Measurements from ENCODE around the gene DOK6. TPM values are rescaled to one million over a fixed set of nuclear protein-coding genes. Genes with fewer than 3 reads are reported as not detected.

Gene DOK6
- total RNA-seq, 2 experiments from 2014 or later = not detected

DNA sequence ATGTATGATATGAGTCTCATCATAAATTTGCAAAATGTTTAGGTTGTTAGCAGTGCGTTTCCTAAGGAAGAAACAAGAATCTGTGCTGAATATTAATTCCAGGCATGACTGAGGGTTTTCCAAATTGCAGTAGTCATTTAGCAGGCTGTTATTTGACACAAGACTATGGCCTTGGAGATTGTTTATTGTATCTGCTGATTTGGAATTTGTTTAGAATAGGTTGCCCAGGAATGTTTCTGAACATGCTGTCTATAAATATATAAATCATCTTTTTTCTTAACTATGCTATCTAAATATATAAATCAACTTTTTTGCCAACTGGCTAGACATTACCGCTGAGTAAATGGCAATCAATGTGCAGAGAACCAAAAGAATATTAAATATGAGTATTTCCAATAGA is 90.9 kb downstream of the DOK6 start:
- Histone ChIP-seq H3K4me3 (ENCODE audit: low read length) (no peak overlapping the region), H3K36me3 (ENCODE audit: insufficient read depth, low read length) (no peaks in the 10 kb centered on the region), H3K27me3 (ENCODE audit: control insufficient read depth in 1 of 2, insufficient read depth in 2 of 2, low read length in 2 of 2) (no peaks in the 10 kb centered on the region), H3K4me1 (ENCODE audit: insufficient read depth, low read length) (no peaks in the 10 kb centered on the region), H3K27ac (ENCODE audit: low read depth in 1 of 2, low read length in 2 of 2) (no peak overlapping the region), H3K9me3 (ENCODE audit: control insufficient read depth in 1 of 2, insufficient read depth in 1 of 2, low read length in 2 of 2) (peaks cover 7 to 16% of the 10 kb centered on the region in 2 experiments)
- no peak for DNase-seq
- Mint-ChIP-seq H3K36me3 (ENCODE audit: low read depth) (no peaks in the 10 kb centered on the region), H3K4me3 (no peak overlapping the region), H3K4me1 (ENCODE audit: low read depth) (no peaks in the 10 kb centered on the region), H3K9me3 (peaks cover 2% of the 10 kb centered on the region), H3K27ac (no peak overlapping the region), H3K27me3 (no peaks in the 10 kb centered on the region)
- CTCF ChIA-PET = no interaction called here
- intact Hi-C loops (cut with DNase I, micrococcal nuclease) = no loop called here
- POLR2A ChIA-PET = no interaction called here
- ATAC-seq (ENCODE audit: poor library complexity) = no peak
- TF ChIP-seq, protein P1, sequence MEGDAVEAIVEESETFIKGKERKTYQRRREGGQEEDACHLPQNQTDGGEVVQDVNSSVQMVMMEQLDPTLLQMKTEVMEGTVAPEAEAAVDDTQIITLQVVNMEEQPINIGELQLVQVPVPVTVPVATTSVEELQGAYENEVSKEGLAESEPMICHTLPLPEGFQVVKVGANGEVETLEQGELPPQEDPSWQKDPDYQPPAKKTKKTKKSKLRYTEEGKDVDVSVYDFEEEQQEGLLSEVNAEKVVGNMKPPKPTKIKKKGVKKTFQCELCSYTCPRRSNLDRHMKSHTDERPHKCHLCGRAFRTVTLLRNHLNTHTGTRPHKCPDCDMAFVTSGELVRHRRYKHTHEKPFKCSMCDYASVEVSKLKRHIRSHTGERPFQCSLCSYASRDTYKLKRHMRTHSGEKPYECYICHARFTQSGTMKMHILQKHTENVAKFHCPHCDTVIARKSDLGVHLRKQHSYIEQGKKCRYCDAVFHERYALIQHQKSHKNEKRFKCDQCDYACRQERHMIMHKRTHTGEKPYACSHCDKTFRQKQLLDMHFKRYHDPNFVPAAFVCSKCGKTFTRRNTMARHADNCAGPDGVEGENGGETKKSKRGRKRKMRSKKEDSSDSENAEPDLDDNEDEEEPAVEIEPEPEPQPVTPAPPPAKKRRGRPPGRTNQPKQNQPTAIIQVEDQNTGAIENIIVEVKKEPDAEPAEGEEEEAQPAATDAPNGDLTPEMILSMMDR (IDR thresholded peaks at IDR 0.05) = no peak

DNA sequence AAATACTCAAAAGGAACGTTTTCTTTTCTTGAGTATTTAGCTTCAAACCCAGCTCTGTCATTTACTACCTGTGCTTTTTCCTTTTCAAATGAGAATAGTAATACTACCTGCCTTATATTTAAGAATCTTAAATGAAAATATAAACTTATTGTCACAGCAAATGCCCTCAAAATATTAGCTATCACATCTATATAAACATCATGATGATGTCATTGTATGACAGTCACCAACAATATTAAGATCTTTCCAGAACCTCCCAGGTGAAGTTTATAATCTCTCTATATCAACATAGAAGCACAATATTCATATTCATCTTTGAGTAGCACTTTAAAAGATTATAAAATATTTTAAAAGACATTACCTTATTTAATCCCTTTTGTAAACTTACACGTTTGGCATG is 92.2 kb downstream of the DOK6 start:
- H3K4me1 Mint-ChIP-seq (ENCODE audit: low read depth) = no peaks in the 10 kb centered on the region
- H3K27me3 ChIP-seq (ENCODE audit: control insufficient read depth in 1 of 2, insufficient read depth in 2 of 2, low read length in 2 of 2) = no peaks in the 10 kb centered on the region
- no peaks in the 10 kb centered on the region for H3K36me3 ChIP-seq (ENCODE audit: insufficient read depth, low read length)
- no peaks in the 10 kb centered on the region for H3K27me3 Mint-ChIP-seq
- H3K27ac ChIP-seq (ENCODE audit: low read depth in 1 of 2, low read length in 2 of 2) = no peak overlapping the region
- H3K9me3 ChIP-seq (ENCODE audit: control insufficient read depth in 1 of 2, insufficient read depth in 1 of 2, low read length in 2 of 2) = peaks cover 7 to 16% of the 10 kb centered on the region in 2 experiments
- intact Hi-C loops (cut with DNase I, micrococcal nuclease) = no loop called here
- ChIA-PET POLR2A (no interaction called here), CTCF (no interaction called here)
- no peak overlapping the region for H3K4me3 Mint-ChIP-seq
- TF ChIP-seq, protein P1 (IDR thresholded peaks at IDR 0.05) = no peak
- ATAC-seq (ENCODE audit: poor library complexity) (no peak), DNase-seq (no peak)
- H3K9me3 Mint-ChIP-seq = peaks cover 2% of the 10 kb centered on the region
- no peak overlapping the region for H3K27ac Mint-ChIP-seq
- no peaks in the 10 kb centered on the region for H3K4me1 ChIP-seq (ENCODE audit: insufficient read depth, low read length)
- H3K36me3 Mint-ChIP-seq (ENCODE audit: low read depth) = no peaks in the 10 kb centered on the region
- H3K4me3 ChIP-seq (ENCODE audit: low read length) = no peak overlapping the region

DNA sequence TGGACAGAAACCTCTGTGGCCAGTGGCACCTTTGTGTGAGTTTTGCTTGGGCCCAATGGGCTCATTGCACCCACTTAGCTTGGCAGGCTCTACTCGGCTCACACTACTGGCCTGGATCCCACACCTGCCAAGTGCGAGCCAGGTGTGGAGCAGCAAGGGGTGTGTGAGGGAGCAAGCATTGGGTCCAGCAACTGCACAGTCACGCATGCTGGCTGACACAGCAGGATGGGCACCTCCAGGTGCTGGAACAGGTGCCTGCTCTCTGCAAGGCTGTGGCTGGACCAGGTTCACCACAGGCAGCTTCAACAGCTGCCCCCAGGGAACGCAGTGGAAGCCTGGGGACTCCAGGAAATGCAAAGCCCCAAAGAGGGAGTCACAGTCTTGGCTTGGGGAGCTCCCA is 94.2 kb downstream of the DOK6 start:
- POLR2A ChIA-PET = no interaction called here
- no peak overlapping the region for H3K27ac ChIP-seq (ENCODE audit: low read depth in 1 of 2, low read length in 2 of 2)
- H3K4me1 ChIP-seq (ENCODE audit: insufficient read depth, low read length) = no peaks in the 10 kb centered on the region
- intact Hi-C loops (cut with DNase I, micrococcal nuclease) = no loop called here
- Mint-ChIP-seq H3K4me3 (no peak overlapping the region), H3K4me1 (ENCODE audit: low read depth) (no peaks in the 10 kb centered on the region), H3K27ac (no peak overlapping the region), H3K36me3 (ENCODE audit: low read depth) (no peaks in the 10 kb centered on the region), H3K9me3 (no peaks in the 10 kb centered on the region), H3K27me3 (peaks cover 7% of the 10 kb centered on the region)
- H3K36me3 ChIP-seq (ENCODE audit: insufficient read depth, low read length) = no peaks in the 10 kb centered on the region
- H3K4me3 ChIP-seq (ENCODE audit: low read length) = no peak overlapping the region
- TF ChIP-seq, protein P1 (IDR thresholded peaks at IDR 0.05) = no peak
- H3K9me3 ChIP-seq (ENCODE audit: control insufficient read depth in 1 of 2, insufficient read depth in 1 of 2, low read length in 2 of 2) = peaks cover 0 to 16% of the 10 kb centered on the region in 2 experiments
- H3K27me3 ChIP-seq (ENCODE audit: control insufficient read depth in 1 of 2, insufficient read depth in 2 of 2, low read length in 2 of 2) = no peaks in the 10 kb centered on the region
- ATAC-seq (ENCODE audit: poor library complexity) (no peak), DNase-seq (no peak)
- CTCF ChIA-PET = no interaction called here

Data from CD4-positive, alpha-beta T cell (primary cell).